Ishikawa (cell line): ENCODE data around the gene IGFBP6.

Experiments used
- CEBPB ChIP-seq: IDR thresholded peaks from 2 replicates; pipeline ENCODE4 v1.6.1; 2012
- CREB1 ChIP-seq: IDR thresholded peaks from 2 replicates; pipeline ENCODE4 v1.6.1; 2012; ENCODE audit warnings: low read depth
- EGR1 ChIP-seq: IDR thresholded peaks from 2 replicates; pipeline ENCODE4 v1.6.1; 2012
- EP300 ChIP-seq: IDR thresholded peaks from 2 replicates; pipeline ENCODE4 v1.6.1; 2012; ENCODE audit warnings: borderline replicate concordance
- FOXM1 ChIP-seq: IDR thresholded peaks from 2 replicates; pipeline ENCODE4 v1.6.1; 2012; ENCODE audit warnings: low read depth, borderline replicate concordance
- MAX ChIP-seq: IDR thresholded peaks from 2 replicates; pipeline ENCODE4 v1.6.1; 2012
- NFIC ChIP-seq: IDR thresholded peaks from 2 replicates; pipeline ENCODE4 v1.6.1; 2012
- RAD21 ChIP-seq: IDR thresholded peaks from 2 replicates; pipeline ENCODE4 v1.6.1; 2012; ENCODE audit warnings: low read depth
- REST ChIP-seq: IDR thresholded peaks from 2 replicates; pipeline ENCODE4 v1.6.1; 2012; ENCODE audit warnings: low read depth, mild to moderate bottlenecking
- TAF1 ChIP-seq: IDR thresholded peaks from 2 replicates; pipeline ENCODE4 v1.6.1; 2012; ENCODE audit warnings: low read depth, mild to moderate bottlenecking
- TCF12 ChIP-seq: IDR thresholded peaks from 2 replicates; pipeline ENCODE4 v1.6.1; 2012; ENCODE audit warnings: low read depth
- TEAD4 ChIP-seq: IDR thresholded peaks from 2 replicates; pipeline ENCODE4 v1.6.1; 2012
- USF1 ChIP-seq: IDR thresholded peaks from 2 replicates; pipeline ENCODE4 v1.6.1; 2012
- YY1 ChIP-seq: IDR thresholded peaks from 2 replicates; pipeline ENCODE4 v1.6.1; 2012; ENCODE audit warnings: low read depth
- ZBTB7A ChIP-seq: IDR thresholded peaks from 2 replicates; pipeline ENCODE4 v1.6.1; 2012; ENCODE audit warnings: low read depth

IGFBP6 gene

GRCh38 chr12:53059434-53060063 is 37.9 kb upstream of the IGFBP6 start:
- TF ChIP-seq TAF1 (no peak), YY1 (no peak), TEAD4 (no peak), NFIC (no peak), CEBPB (no peak), CREB1 (no peak)

GRCh38 chr12:53060064-53060720 is 37.3 kb upstream of the IGFBP6 start:
- TF ChIP-seq FOXM1 (no peak), MAX (no peak), NFIC (no peak), TCF12 (no peak), REST (no peak), TAF1 (no peak), ZBTB7A (no peak), CEBPB (no peak), USF1 (no peak), EGR1 (no peak), EP300 (no peak)

- TF ChIP-seq TAF1 (no peak), NFIC (peak; percentile 34; the same call in 1 of the 2 replicates), RAD21 (no peak), MAX (no peak), ZBTB7A (peak; percentile 58; the same call in 1 of the 2 replicates)
These were observed 36.7 kb upstream of the IGFBP6 start for GRCh38 chr12:53060721-53061276.

GRCh38 chr12:53061404-53062010 is 36.0 kb upstream of the IGFBP6 start:
- TF ChIP-seq TAF1 = no peak
- TF ChIP-seq TEAD4 = no peak
- TF ChIP-seq YY1 = 0 out of 2 replicates have a peak, but pooled peaks have one; percentile 26
- peak; percentile 4; the same call in 1 of the 2 replicates for TF ChIP-seq USF1
- TF ChIP-seq CEBPB = no peak
- TF ChIP-seq FOXM1 = no peak
- no peak for TF ChIP-seq EP300
- TF ChIP-seq CREB1 = no peak
- no peak for TF ChIP-seq ZBTB7A
- peak; percentile 68 for TF ChIP-seq RAD21
- TF ChIP-seq EGR1 = no peak
- TF ChIP-seq NFIC = peak; percentile 95
- 0 out of 2 replicates have a peak, but pooled peaks have one; percentile 35 for TF ChIP-seq MAX
- no peak for TF ChIP-seq REST
- TF ChIP-seq TCF12 = 0 out of 2 replicates have a peak, but pooled peaks have one; percentile 30

GRCh38 chr12:53062011-53062961 is 35.2 kb upstream of the IGFBP6 start:
- TF ChIP-seq YY1 = no peak
- no peak for TF ChIP-seq NFIC
- TF ChIP-seq CEBPB = no peak
- no peak for TF ChIP-seq REST
- TF ChIP-seq CREB1 = no peak
- no peak for TF ChIP-seq ZBTB7A
- no peak for TF ChIP-seq EP300
- no peak for TF ChIP-seq EGR1
- TF ChIP-seq MAX = no peak
- TF ChIP-seq USF1 = no peak
- no peak for TF ChIP-seq TEAD4
- no peak for TF ChIP-seq FOXM1
- TF ChIP-seq TCF12 = no peak
- no peak for TF ChIP-seq TAF1
- no peak for TF ChIP-seq RAD21
